HEK293 (cell line): ENCODE results near the gene SPOCK1.
A peak's percentile ranks its signal among the peaks of the same experiment; 100 is the strongest.

Experiments used
- CTCF ChIA-PET: fragments of 350-600 bp; formaldehyde crosslinking; extraction: SDS; loops from one replicate; lab custom pipeline; 2021; ENCODE audit warnings: antibody characterized with exemption; lab: Yijun Ruan, JAX
- POLR2A ChIA-PET: fragments of 300-600 bp; formaldehyde crosslinking; extraction: SDS; loops from one replicate; lab custom pipeline; 2020; ENCODE audit warnings: antibody characterized with exemption, inconsistent platforms; lab: Yijun Ruan, JAX
- H3K27ac ChIP-seq: fragments of 200-500 bp; sonication (Bioruptor generic); 2 replicates; pipeline ENCODE4 v1.5.1; 2014; ENCODE audit warnings: low read depth, low read length, control low read depth, inconsistent platforms; ENCODE audit errors: extremely low read depth
- H3K36me3 ChIP-seq, 2 experiments: fragments of 200-500 bp in 1 of 2; sonication (Bioruptor generic) in 1 of 2; 1 replicate in 1 of 2; 2 replicates in 1 of 2; pipeline ENCODE4 v1.5.1; 2014 to 2017; ENCODE audit warnings: inconsistent platforms in 2 of 2, low read length in 2 of 2; ENCODE audit not compliant: control insufficient read depth in 2 of 2, insufficient read depth in 1 of 2
- H3K4me1 ChIP-seq: fragments of 200-500 bp; sonication (Bioruptor generic); 2 replicates; pipeline ENCODE4 v1.5.1; 2014; ENCODE audit warnings: mild to moderate bottlenecking, low read length, inconsistent platforms; ENCODE audit not compliant: control insufficient read depth, insufficient read depth
- H3K4me3 ChIP-seq: 2 replicates; pipeline ENCODE4 v1.5.1; 2011; ENCODE audit warnings: low read depth, mild to moderate bottlenecking, control low read depth, low read length, moderate library complexity
- H3K9me3 ChIP-seq: fragments of 200-500 bp; sonication (Bioruptor generic); 2 replicates; pipeline ENCODE4 v1.5.1; 2014; ENCODE audit warnings: low read depth, low read length, inconsistent platforms; ENCODE audit not compliant: control insufficient read depth, insufficient read depth
- BCL6B ChIP-seq: fragments of 450-650 bp; formaldehyde crosslinking; IDR thresholded peaks from 2 replicates; pipeline ENCODE4 v1.5.1; 2017; ENCODE audit warnings: missing biosample characterization, missing genetic modification characterization
- KLF10 ChIP-seq: fragments of 450-650 bp; IDR thresholded peaks from 2 replicates; pipeline ENCODE4 v1.5.1; 2018; ENCODE audit warnings: missing biosample characterization, mild to moderate bottlenecking, missing genetic modification characterization
- KLF17 ChIP-seq: fragments of 450-650 bp; formaldehyde crosslinking; IDR thresholded peaks from 2 replicates; pipeline ENCODE4 v1.5.1; 2016; ENCODE audit warnings: missing biosample characterization, missing genetic modification characterization
- OSR2 ChIP-seq: fragments of 450-650 bp; formaldehyde crosslinking; IDR thresholded peaks from 2 replicates; pipeline ENCODE4 v1.5.1; 2016; ENCODE audit warnings: missing biosample characterization, missing genetic modification characterization
- ZBTB17 ChIP-seq: fragments of 450-650 bp; formaldehyde crosslinking; IDR thresholded peaks from 2 replicates; pipeline ENCODE4 v1.5.1; 2016; ENCODE audit warnings: missing biosample characterization, missing genetic modification characterization
- ZBTB21 ChIP-seq: fragments of 450-650 bp; formaldehyde crosslinking; IDR thresholded peaks from 2 replicates; pipeline ENCODE4 v1.5.1; 2017; ENCODE audit warnings: missing biosample characterization, missing genetic modification characterization
- ZEB2 ChIP-seq: fragments of 450-650 bp; formaldehyde crosslinking; IDR thresholded peaks from 2 replicates; pipeline ENCODE4 v1.5.1; 2016; ENCODE audit warnings: missing biosample characterization, missing genetic modification characterization
- ZNF133 ChIP-seq: fragments of 450-650 bp; formaldehyde crosslinking; IDR thresholded peaks from 2 replicates; pipeline ENCODE4 v1.5.1; 2016; ENCODE audit warnings: missing biosample characterization, missing genetic modification characterization
- ZNF174 ChIP-seq: fragments of 450-650 bp; formaldehyde crosslinking; IDR thresholded peaks from 2 replicates; pipeline ENCODE4 v1.5.0; 2017; ENCODE audit warnings: missing biosample characterization, mild to moderate bottlenecking, missing genetic modification characterization
- ZNF175 ChIP-seq: fragments of 450-650 bp; formaldehyde crosslinking; IDR thresholded peaks from 2 replicates; pipeline ENCODE4 v1.5.1; 2016; ENCODE audit warnings: missing biosample characterization, missing genetic modification characterization
- ZNF292 ChIP-seq: fragments of 450-650 bp; formaldehyde crosslinking; IDR thresholded peaks from 2 replicates; pipeline ENCODE4 v1.5.1; 2016; ENCODE audit warnings: low read depth, missing biosample characterization, missing genetic modification characterization, borderline replicate concordance
- ZNF324 ChIP-seq: fragments of 450-650 bp; formaldehyde crosslinking; IDR thresholded peaks from 2 replicates; pipeline ENCODE4 v1.5.1; 2016; ENCODE audit warnings: missing biosample characterization, missing genetic modification characterization
- ZNF513 ChIP-seq: fragments of 450-650 bp; IDR thresholded peaks from 2 replicates; pipeline ENCODE4 v1.5.1; 2018; ENCODE audit warnings: missing biosample characterization, missing genetic modification characterization
- ZNF530 ChIP-seq: fragments of 450-650 bp; formaldehyde crosslinking; IDR thresholded peaks from 2 replicates; pipeline ENCODE4 v1.5.1; 2016; ENCODE audit warnings: low read depth, missing biosample characterization, missing genetic modification characterization
- ZNF560 ChIP-seq: fragments of 450-650 bp; formaldehyde crosslinking; IDR thresholded peaks from 2 replicates; pipeline ENCODE4 v1.5.1; 2017; ENCODE audit warnings: missing biosample characterization, missing genetic modification characterization, borderline replicate concordance
- ZNF670 ChIP-seq: fragments of 450-650 bp; formaldehyde crosslinking; IDR thresholded peaks from 2 replicates; pipeline ENCODE4 v1.5.1; 2016; ENCODE audit warnings: missing biosample characterization, missing genetic modification characterization, low read depth
- ZNF747 ChIP-seq: fragments of 450-650 bp; formaldehyde crosslinking; IDR thresholded peaks from 2 replicates; pipeline ENCODE4 v1.5.1; 2016; ENCODE audit warnings: missing biosample characterization, missing genetic modification characterization
- ZNF792 ChIP-seq: fragments of 450-650 bp; formaldehyde crosslinking; IDR thresholded peaks from 2 replicates; pipeline ENCODE4 v1.5.1; 2016; ENCODE audit warnings: missing biosample characterization, missing genetic modification characterization
- TF ChIP-seq, protein P1 (sequence below): fragments of 450-650 bp; formaldehyde crosslinking; IDR thresholded peaks from 2 replicates; pipeline ENCODE4 v1.5.1; 2016; ENCODE audit warnings: missing biosample characterization, missing genetic modification characterization
- TF ChIP-seq, protein P2 (sequence below): fragments of 450-650 bp; formaldehyde crosslinking; IDR thresholded peaks from 2 replicates; pipeline ENCODE4 v1.5.1; 2016; ENCODE audit warnings: missing biosample characterization, missing genetic modification characterization
- TF ChIP-seq, protein P3 (sequence below): fragments of 450-650 bp; formaldehyde crosslinking; IDR thresholded peaks from 2 replicates; pipeline ENCODE4 v1.5.1; 2016; ENCODE audit warnings: missing biosample characterization, missing genetic modification characterization
- TF ChIP-seq, protein P4 (sequence below): fragments of 450-650 bp; formaldehyde crosslinking; IDR thresholded peaks from 2 replicates; pipeline ENCODE4 v1.5.1; 2017; ENCODE audit warnings: missing biosample characterization, missing genetic modification characterization

SPOCK1 gene

DNA sequence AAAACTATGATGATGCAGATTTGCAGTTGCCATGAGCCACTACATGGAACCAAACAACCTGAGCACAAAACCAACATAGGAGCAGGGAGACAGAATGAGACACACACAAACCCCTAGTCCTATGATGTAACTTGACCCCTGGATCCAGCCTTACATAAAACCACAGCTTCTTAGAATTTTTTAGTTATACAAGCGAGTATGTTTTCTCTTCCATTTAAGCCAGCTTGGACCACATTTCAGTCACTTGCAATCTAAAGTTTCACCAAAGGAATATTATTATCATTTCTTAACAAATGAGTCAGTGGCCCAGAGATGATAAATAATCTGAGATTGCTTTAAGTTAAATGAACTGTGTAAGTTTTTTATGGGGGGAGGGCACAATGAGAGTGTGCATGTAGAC, 6.8 kb downstream of the SPOCK1 start (continued):
- TF ChIP-seq, protein P1, sequence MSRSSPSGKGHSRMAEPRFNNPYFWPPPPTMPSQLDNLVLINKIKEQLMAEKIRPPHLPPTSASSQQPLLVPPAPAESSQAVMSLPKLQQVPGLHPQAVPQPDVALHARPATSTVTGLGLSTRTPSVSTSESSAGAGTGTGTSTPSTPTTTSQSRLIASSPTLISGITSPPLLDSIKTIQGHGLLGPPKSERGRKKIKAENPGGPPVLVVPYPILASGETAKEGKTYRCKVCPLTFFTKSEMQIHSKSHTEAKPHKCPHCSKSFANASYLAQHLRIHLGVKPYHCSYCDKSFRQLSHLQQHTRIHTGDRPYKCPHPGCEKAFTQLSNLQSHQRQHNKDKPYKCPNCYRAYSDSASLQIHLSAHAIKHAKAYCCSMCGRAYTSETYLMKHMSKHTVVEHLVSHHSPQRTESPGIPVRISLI (tag by site-specific recombination): no peak
- TF ChIP-seq, all 188 proteins: peak for 0

DNA sequence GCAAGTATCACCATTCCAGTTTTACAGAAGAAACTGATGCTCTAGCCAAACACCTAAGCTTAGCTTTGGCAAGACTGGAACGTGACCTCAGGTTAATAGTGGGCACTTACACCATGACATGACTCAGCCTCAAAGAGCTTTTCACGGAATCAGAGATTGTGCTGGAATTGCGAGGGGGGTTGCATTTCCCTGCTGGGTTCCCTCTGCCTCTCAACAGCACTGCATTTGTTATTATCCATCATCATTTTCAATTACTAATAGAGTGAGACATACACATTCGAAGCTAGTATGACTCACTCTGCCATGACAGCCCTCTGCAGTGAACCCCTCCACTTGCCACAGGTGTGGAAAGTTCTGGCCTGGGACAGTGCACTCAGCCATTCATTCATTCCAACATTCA, 8.0 kb downstream of the SPOCK1 start:
- POLR2A ChIA-PET: no interaction called here
- CTCF ChIA-PET: interaction anchor here (1.3 to 2.5 kb wide), 2 partner anchors 146 to 170 kb away, joined by 5 to 12 read pairs; no protein-coding TSS in a partner anchor
- Histone ChIP-seq H3K4me3 (no peak overlapping the region), H3K9me3 (no peaks in the 10 kb centered on the region), H3K4me1 (no peaks in the 10 kb centered on the region), H3K27ac (no peak overlapping the region), H3K36me3 (no peaks in the 10 kb centered on the region)
- TF ChIP-seq, protein P2, sequence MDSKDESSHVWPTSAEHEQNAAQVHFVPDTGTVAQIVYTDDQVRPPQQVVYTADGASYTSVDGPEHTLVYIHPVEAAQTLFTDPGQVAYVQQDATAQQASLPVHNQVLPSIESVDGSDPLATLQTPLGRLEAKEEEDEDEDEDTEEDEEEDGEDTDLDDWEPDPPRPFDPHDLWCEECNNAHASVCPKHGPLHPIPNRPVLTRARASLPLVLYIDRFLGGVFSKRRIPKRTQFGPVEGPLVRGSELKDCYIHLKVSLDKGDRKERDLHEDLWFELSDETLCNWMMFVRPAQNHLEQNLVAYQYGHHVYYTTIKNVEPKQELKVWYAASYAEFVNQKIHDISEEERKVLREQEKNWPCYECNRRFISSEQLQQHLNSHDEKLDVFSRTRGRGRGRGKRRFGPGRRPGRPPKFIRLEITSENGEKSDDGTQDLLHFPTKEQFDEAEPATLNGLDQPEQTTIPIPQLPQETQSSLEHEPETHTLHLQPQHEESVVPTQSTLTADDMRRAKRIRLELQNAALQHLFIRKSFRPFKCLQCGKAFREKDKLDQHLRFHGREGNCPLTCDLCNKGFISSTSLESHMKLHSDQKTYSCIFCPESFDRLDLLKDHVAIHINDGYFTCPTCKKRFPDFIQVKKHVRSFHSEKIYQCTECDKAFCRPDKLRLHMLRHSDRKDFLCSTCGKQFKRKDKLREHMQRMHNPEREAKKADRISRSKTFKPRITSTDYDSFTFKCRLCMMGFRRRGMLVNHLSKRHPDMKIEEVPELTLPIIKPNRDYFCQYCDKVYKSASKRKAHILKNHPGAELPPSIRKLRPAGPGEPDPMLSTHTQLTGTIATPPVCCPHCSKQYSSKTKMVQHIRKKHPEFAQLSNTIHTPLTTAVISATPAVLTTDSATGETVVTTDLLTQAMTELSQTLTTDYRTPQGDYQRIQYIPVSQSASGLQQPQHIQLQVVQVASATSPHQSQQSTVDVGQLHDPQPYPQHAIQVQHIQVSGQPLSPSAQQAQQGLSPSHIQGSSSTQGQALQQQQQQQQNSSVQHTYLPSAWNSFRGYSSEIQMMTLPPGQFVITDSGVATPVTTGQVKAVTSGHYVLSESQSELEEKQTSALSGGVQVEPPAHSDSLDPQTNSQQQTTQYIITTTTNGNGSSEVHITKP (tag by site-specific recombination): peak; percentile 45
- TF ChIP-seq ZNF175 (tag by site-specific recombination): no peak
- no peak for TF ChIP-seq OSR2

DNA sequence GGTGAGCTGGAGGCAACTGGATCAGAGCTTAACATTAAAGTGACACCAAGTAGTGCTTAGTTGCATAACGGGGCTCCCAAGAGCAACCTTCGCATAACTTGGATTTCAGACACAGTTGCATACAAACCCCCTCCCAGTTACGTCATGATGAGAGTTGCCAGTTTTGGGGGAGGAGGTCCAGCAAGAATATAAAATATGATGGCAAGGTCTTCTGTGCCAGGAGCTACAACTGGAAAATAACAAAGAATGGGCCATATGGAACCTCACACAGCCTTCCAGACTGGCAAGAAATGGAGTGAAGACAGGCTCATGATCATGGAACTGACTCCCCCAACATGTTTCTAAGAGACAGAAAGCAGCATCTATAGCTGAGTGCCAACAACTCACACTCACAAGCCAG, 8.5 kb downstream of the SPOCK1 start:
- Histone ChIP-seq H3K4me3 (no peak overlapping the region), H3K4me1 (no peaks in the 10 kb centered on the region), H3K36me3 (no peaks in the 10 kb centered on the region), H3K9me3 (no peaks in the 10 kb centered on the region), H3K27ac (no peak overlapping the region)
- POLR2A ChIA-PET: no interaction called here
- CTCF ChIA-PET: interaction anchor here (1.3 to 2.5 kb wide), 2 partner anchors 146 to 170 kb away, joined by 5 to 12 read pairs; no protein-coding TSS in a partner anchor
- no peak for TF ChIP-seq ZNF530 (tag by site-specific recombination)
- no peak for TF ChIP-seq ZEB2 (tag by site-specific recombination)
- TF ChIP-seq, protein P3, sequence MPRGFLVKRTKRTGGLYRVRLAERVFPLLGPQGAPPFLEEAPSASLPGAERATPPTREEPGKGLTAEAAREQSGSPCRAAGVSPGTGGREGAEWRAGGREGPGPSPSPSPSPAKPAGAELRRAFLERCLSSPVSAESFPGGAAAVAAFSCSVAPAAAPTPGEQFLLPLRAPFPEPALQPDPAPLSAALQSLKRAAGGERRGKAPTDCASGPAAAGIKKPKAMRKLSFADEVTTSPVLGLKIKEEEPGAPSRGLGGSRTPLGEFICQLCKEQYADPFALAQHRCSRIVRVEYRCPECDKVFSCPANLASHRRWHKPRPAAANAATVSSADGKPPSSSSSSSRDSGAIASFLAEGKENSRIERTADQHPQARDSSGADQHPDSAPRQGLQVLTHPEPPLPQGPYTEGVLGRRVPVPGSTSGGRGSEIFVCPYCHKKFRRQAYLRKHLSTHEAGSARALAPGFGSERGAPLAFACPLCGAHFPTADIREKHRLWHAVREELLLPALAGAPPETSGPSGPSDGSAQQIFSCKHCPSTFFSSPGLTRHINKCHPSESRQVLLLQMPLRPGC (tag by site-specific recombination): no peak
- TF ChIP-seq KLF10 (tag by site-specific recombination): no peak
- TF ChIP-seq ZBTB17 (tag by site-specific recombination): no peak
- TF ChIP-seq ZNF792: no peak
- TF ChIP-seq ZNF560 (tag by site-specific recombination): no peak
- no peak for TF ChIP-seq ZNF324
- TF ChIP-seq, protein P4, sequence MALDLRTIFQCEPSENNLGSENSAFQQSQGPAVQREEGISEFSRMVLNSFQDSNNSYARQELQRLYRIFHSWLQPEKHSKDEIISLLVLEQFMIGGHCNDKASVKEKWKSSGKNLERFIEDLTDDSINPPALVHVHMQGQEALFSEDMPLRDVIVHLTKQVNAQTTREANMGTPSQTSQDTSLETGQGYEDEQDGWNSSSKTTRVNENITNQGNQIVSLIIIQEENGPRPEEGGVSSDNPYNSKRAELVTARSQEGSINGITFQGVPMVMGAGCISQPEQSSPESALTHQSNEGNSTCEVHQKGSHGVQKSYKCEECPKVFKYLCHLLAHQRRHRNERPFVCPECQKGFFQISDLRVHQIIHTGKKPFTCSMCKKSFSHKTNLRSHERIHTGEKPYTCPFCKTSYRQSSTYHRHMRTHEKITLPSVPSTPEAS: no peak
- TF ChIP-seq ZNF174 (tag by site-specific recombination): no peak
- TF ChIP-seq ZBTB21 (tag by site-specific recombination): no peak
- no peak for TF ChIP-seq KLF17 (tag by site-specific recombination)
- no peak for TF ChIP-seq ZNF513
- no peak for TF ChIP-seq ZNF747
- no peak for TF ChIP-seq ZNF670
- TF ChIP-seq ZNF292 (tag by site-specific recombination): no peak
- TF ChIP-seq BCL6B (tag by site-specific recombination): no peak
- no peak for TF ChIP-seq ZNF133 (tag by site-specific recombination)
